HG03378 (cell line): ENCODE data around the gene FOXF1.
A peak's percentile ranks its signal among the peaks of the same experiment; 100 is the strongest.

Source experiments
- ATAC-seq: cut with Tn5 transposase; IDR thresholded peaks from one replicate; pipeline ENCODE4 v1.9.1; 2021; ENCODE audit warnings: mild to moderate bottlenecking, moderate library complexity; ENCODE audit not compliant: unreplicated experiment

Gene FOXF1

GRCh38 chr16:86554599-86554916 lies 44.2 kb downstream of the FOXF1 start:
- ATAC-seq = no peak

GRCh38 chr16:86554917-86555703 lies 44.8 kb downstream of the FOXF1 start, which contains the start of gene MTHFSD:
TSS of gene MTHFSD (minus strand) at chr16:86555235. CDS start at chr16:86555184, 51 bp downstream.
- peak; percentile 71 for ATAC-seq

DNA sequence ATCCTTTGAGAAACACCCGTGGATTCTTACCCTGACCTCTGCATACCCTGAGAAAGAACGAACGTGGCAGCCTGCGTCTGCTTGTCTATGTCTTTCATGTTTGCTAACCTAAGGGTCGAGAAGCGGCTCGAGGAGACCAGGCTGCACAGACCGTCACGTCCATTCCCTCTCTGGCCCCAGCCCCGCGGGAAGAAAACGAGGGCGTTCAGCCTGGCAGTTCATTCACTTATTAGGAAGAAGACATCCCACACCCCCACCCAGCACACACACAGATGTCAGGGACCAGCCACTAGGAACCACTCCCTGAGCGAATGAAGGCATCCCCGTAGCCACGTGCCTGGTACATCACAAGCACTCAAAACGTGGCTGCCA lies 45.4 kb downstream of the FOXF1 start:
- no peak for ATAC-seq

- ATAC-seq = no peak
Measured at GRCh38 chr16:86556576-86556975, 46.2 kb downstream of the FOXF1 start.

DNA sequence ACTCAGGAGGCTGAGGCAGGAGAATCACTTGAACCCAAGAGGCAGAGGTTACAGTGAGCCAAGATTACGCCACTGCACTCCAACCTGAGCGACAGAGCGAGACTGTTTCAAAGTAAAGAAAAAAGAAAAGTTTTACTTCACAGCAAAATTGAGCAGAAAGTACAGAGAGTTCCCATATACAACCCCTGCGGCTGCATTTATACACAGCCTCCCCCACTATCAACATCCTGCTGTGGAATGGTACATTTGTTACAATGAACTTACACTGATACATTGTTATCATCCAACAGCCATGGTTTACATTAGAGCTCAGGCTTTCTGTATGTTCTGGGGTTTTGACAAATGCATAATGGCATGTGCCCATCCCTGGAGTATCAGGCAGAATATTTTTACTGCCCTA lies 47.3 kb downstream of the FOXF1 start:
- no peak for ATAC-seq

DNA sequence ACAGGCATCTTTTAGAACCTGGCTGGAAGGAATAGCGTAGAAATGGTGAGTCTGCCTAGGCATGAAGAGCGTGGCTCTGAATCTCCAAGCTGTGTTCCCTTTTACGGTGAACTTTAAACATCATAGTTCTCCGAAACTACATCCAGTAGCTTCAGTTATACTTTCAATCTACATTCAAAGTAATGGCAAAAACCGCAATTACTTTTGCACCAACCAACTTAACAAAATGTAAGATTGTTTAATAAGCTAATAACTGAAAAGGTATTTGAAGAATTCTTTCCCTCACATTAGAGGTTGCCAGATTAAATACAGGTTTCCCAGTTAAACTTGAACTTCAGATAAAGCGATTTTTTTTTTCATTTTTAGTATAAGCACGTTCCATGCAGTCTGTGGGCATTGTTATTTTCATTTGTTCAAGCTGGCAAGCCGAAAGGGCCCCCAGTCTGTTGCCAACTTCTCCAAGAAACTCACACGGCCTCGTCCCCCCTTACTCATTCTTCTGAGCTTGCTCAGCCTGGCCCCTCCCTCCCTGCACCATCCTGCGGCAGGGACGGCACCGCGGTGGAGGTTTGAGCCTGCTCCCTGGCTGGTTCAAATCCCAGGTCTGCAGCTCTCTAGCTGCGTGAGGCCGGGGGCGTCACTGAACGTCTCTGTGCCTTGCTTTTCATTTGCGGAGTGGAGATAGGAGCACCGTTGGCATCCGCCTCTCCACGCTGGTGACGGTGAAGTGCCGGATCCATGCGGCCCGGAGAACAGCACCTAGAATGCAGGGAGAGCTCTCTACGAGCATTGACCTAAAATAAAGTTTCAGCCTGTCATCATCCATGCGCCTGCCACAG lies 48.2 kb downstream of the FOXF1 start:
- ATAC-seq = no peak

- ATAC-seq = no peak
Measured at GRCh38 chr16:86559802-86560305, 49.5 kb downstream of the FOXF1 start.

- no peak for ATAC-seq
Measured at GRCh38 chr16:86562356-86562755, 52.0 kb downstream of the FOXF1 start.

DNA sequence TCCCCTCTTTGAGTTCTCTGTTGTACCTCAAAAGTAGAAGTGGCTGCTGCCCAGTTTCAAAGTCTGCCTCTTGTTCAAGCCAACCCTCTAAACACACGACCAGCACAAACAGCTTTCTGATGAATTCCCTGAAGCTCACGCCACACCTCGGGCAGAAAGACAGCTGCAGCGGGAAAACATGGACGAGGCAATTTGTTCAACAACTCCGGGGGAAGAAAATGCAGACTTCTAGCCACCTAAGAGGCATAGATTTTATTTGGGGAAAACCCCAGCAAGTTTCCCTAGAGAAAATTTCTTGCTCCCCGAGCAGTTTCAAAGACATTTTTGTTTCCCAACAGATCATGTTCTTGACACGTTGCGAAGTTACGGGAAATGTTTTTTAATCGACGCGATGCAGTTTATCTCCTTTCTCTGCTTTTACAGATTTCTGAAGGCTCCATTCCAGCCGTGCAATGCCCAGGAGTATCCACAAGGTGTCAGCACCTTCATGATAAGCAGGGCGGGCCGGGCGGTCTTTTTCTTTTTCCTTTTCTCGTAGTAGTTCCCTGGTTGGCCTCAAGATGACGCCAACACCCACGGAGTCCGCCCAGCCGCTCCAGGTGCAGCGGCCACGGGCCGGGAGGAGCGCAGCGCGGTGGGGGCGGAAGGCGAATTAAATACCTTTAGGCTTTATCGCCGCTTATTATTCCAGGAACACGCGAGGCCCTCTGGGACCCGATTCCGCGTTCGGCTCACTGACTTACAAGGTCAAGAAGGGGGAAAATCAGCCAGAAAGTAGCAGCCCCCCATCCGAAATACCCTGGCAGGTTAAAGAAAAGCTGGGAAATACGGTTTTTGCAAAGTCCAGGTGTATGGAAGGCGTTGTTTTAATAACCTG lies 53.4 kb downstream of the FOXF1 start:
- ATAC-seq = no peak
